ENCODE results near the gene MBD4. TPM values are rescaled to one million over a fixed set of nuclear protein-coding genes. Genes with fewer than 3 reads are reported as not detected.
"Not testable (repeated sequence)": the region's sequence is repeated elsewhere in the genome, so short reads cannot be mapped to it uniquely, and the experiment has no call there.

The MBD4 gene
- total RNA-seq, 1 donor from 2014 or later, result 23.3 TPM

DNA sequence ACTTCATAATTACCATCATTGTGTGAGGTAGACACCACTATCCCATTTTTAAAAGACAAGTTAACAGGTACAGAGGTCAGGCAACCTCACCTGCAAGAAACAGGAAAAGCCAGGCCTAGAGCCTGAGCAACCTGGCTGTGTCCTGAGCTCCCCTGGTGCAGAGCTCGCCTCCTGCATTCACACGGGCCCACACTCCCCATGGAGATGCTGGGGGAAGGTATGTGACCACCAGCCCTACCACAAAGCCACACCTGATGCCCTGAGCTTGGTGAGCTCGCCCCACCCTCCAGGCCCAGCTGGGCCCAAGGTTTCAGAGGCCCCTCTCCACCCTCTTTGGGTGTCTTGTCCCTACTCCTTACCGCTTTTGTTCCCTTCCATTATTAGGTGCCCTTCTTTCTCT lies 10.1 kb downstream of the MBD4 start:
- no peak for DNase-seq

- DNase-seq, result no peak
Observed at GRCh38 chr3:129429080-129429451, 10.7 kb downstream of the MBD4 start.

- DNase-seq, result peak; percentile 87
Observed at GRCh38 chr3:129428376-129429079, 11.2 kb downstream of the MBD4 start, which contains the start of gene EFCAB12. Gene EFCAB12, minus strand, starts transcription at chr3:129428636. Its CDS starts 148 bp downstream, at chr3:129428488.

DNA sequence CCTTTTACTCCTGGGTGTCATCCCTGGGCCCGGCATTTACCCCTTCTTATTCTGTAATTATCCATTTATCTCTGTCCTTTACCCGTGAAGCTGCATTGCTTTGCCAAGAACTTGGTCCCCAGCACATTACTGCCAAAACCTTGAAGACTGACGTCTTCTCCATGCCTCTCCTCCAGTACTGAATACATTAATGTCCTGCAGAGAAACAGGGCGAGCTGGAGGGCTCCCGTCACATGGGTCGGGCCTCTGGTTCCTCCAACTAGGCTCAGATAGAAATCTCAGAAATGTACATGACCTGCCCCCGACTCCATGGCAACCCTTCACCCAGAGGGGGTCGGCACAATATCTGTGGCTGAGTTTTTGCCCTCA lies 11.8 kb downstream of the MBD4 start:
- DNase-seq, result no peak

DNA sequence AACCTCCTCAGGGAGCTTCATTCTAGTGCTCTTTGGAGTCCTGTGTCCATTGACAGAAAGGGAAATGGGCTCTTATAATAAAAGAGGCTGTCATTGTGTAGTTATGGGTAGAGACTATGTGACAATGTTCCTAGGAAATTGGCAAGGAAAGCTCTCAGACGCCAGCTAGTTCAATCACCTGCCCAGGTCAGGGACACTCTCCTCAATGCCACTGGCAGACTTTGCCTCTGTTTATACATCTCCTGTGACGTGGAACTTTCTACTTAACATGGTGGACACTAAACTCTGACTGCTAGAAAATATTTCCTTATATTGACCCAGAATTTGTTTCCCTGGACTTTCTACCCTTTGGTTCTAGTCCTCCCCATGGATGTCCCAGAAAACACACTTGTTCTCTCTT lies 14.1 kb downstream of the MBD4 start:
- DNase-seq, result no peak

- DNase-seq, result no peak
Observed at GRCh38 chr3:129425213-129425612, 14.5 kb downstream of the MBD4 start.

DNA sequence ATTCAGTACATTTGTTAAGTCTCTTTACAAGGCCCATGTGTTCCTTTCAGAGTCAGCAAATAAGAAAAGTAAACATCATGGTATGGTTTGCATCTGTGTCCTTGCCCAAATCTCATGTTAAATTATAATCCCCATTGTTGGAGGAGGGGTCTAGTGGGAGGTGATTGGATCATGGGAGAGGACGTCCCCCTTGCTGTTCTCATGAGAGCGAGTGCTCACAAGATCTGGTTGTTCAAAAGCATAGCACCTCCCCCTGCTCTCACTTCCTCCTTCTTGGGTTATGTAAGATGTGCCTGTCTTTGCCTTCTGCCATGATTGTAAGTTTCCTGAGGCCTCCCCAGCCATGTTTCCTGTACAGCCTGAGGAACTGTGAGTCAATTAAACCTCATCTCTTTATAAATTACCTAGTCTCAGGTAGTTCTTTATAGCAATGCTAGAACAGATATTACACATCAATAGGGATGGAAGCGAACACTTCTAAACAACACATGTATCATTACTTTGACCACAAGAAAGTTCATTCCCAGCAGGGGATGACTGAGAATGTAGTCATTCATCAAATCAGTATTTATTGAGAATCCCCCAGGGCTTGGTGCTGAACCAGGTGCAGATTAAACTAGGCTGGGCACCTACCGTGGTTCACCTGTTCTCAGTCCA lies 15.4 kb downstream of the MBD4 start:
- no peak for DNase-seq

DNA sequence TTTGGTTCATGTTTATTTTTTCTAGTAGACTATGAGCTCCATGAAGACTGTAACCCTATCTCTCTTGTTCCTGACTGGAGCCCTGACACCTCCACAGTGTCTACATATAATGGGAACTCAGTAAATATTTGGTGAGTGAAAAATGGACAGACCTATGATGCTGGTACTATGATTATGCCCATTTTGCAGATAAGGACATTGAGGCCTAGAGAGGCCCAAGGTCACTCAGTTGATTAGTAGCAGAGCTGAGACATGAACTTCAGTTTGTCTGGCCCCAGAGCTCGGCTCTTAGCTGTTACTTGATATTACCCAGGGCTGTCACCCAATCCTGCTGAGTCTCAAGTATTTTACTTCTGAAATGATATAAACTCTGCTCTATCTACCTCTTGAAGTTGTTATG lies 16.9 kb downstream of the MBD4 start:
- no peak for DNase-seq

DNA sequence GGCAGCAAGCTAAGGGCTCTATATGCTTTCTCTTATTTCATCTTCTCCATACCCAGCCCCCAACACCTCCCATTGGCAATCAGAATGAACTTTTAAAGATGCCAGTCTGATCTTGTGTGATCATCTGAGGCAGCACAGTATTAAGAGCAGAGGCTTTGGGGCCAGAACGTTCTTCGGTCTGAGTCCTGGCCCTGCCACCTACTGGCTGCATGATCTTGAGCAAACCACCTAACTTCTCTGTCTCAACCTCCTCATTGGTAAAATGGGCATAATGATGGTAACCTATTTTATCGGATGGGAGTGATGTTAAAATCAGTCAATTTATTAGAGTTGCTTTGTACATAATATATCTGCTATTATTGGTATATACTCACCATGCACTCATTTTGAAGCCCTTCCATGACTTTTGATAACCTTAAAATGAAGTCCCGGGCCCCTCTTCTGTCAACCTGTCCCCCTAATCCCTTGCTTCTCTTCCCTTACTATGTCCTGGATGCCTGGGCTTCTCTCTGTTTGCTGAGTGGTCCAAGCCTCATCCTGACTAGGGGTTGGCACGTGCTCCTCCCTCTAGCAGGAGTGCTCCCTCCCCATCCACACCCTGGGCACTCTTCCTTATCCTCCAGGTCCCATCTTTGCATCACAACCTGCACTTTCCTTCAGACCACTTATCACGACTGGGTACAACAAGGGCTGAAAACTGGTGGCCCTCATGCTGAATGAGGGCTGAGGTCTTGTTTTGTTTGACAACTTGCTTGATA lies 17.6 kb downstream of the MBD4 start:
- no peak for DNase-seq

- no peak for DNase-seq
Observed at GRCh38 chr3:129421236-129421883, 18.4 kb downstream of the MBD4 start.

DNA sequence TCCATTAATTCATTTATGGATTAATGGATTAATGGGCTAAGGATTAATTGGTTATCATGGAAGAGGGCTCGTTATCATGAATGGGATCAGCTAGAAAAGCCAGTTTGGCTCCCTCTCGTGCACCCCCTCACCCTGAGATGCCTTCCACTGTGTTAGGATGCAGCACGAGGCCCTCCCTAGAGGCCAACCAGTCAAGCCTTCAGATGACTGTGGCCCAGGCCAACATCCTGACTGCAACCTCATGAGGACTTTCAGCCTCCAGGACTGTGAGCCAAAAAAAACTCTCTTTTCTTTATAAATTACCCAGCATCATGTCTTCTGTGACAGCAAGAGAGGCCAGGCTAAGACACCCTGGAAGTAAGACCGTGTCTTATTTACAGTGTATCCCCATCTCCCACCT lies 20.3 kb downstream of the MBD4 start:
- no peak for DNase-seq

GRCh38 chr3:129418041-129418973 lies 21.4 kb downstream of the MBD4 start:
- no peak for DNase-seq

- DNase-seq, result peak; percentile 16
Observed at GRCh38 chr3:129417326-129417725, 22.4 kb downstream of the MBD4 start.

DNA sequence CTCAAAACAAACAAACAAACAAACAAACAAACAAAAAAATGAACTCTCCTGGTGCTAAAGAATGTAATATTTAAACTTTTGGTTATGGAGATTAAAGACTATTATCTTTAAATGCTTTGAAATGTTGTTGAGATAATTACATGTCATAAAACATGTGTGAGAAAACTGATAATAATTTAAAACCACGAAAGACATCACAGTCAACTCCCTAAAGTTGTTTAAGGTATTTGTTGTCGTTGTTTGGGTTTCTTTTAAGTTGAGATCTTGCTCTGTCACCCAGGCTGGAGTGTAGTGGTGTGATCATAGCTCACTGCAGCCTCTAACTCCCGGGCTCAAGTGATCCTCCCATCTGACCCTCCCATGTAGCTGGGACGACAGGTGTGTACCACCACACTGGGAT lies 23.3 kb downstream of the MBD4 start:
- DNase-seq, result no peak

DNA sequence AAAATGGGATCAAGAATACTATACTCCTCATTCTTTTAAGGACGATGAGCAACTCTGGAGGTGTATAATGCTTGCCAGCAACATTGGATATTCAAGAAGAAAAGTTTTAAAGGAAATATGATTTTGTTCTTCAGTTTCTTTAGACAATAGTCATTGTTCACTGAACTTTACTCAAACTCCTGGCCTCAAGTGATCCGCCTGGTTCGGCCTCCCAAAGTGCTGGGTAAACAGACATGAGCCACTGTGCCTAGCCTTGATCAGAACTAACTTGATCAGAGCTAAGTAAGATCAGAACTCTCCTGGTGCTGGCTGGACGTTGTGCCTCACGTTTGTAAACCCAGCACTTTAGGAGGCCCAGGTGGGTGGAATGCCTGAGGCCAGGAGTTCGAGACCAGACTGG lies 23.9 kb downstream of the MBD4 start:
- DNase-seq, result no peak

- DNase-seq, result no peak
Observed at GRCh38 chr3:129415378-129415777, 24.4 kb downstream of the MBD4 start.

- no peak for DNase-seq
Observed at GRCh38 chr3:129413687-129414506, 25.9 kb downstream of the MBD4 start.

GRCh38 chr3:129413238-129413637 lies 26.5 kb downstream of the MBD4 start:
- DNase-seq, result not testable (repeated sequence)

DNA sequence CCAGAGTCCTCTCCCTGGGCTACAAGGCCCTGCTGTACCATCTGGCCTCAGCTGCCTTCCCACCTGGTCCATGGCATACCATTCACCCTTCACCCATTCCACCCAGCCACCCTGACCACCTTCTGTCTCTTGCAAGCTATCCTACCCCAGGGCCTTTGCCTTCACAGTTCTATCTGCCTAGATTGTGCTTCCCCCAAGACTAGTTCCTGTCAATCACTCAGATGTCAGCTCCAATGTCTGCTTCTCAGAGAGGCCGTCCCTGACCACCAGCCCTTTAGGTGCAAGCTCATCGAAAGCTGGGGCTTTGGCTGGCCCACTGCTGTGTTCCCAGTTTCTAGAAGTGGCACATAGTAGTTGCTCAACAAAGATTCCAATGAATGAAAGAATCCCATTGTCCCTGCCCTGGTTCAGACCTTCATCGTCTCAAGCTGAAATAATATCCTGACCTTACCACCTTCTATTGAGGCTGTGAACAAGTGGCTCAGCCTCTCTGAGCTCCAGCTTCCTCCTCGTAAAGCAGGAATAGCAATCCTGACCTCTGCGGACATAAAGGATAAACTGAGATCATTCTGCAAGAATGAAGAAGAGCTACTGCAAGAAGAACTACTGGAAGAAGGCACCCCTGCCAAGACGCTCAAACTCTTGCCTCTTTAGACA lies 27.1 kb downstream of the MBD4 start:
- DNase-seq, result no peak

DNA sequence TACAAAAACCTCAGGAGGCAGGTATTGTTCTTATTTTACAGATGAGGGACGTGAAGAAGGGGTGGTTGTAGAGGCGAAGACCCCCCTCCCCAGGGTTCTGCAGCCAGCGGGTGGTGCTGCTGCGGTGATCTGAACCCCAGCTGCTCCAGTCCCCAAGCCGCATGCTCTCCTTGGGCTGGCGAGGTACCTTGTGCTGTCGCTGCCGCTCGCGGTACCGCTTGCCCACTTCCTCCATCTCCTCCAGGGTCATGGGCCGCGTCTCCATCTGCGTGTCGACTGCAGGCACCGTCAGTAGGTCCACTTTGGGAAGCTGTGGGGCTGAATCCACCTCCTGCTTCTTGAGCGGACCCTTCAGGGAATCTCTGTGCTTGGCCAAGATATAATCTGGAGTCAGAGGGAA lies 28.8 kb downstream of the MBD4 start:
- no peak for DNase-seq

All from skin of body (tissue), 2 donors.